Transverse colon (tissue), 4 donors: ENCODE measurements around the gene OXLD1.

Source experiments
- CTCF ChIP-seq, 5 experiments: fragments of 200-600 bp in 3 of 5; fragments of 450-650 bp in 2 of 5; sonication (generic) in 3 of 5; IDR thresholded peaks; 1 replicate in 2 of 5; 2 replicates in 3 of 5; pipeline ENCODE4 v1.5.1; 2016 to 2017; ENCODE audit warnings: antibody characterized with exemption in 5 of 5, inconsistent platforms in 3 of 5, mild to moderate bottlenecking in 2 of 5, moderate library complexity in 1 of 5
- EP300 ChIP-seq: sonication (generic); formaldehyde crosslinking; IDR thresholded peaks from one replicate; pipeline ENCODE4 v1.6.1; 2017; ENCODE audit warnings: antibody characterized with exemption, low read depth
- POLR2A ChIP-seq: fragments of 450-650 bp; IDR thresholded peaks from one replicate; pipeline ENCODE4 v1.6.1; 2016; ENCODE audit warnings: antibody characterized with exemption, mild to moderate bottlenecking, moderate library complexity
- POLR2AphosphoS5 ChIP-seq, 3 donors: sonication (generic); formaldehyde crosslinking; IDR thresholded peaks; one replicate each; pipeline ENCODE4 v1.6.1; 2016; ENCODE audit warnings: antibody characterized with exemption in 3 of 3

DNA sequence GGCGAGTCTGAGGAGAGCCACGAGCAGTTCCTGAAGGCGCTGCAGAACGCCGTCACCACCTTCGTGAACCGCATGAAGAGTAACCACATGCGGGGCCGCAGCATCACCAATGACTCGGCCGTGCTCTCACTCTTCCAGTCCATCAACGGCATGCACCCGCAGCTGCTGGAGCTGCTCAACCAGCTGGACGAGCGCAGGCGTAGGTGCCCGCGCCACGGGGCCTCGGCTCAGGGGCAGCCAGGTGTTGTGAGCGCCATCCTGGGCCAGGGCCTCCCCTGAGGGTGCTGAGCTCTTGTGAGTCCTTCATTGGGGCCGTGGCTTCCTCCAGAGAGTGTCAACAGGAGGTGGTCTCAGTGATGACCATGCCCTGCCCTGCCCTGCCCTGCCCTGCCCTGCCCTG is 29.4 kb upstream of the OXLD1 start:
- TF ChIP-seq CTCF (IDR thresholded peaks at IDR 0.05) (no peak), POLR2A (no peak), POLR2AphosphoS5 (IDR thresholded peaks at IDR 0.05) (peak in 1 of 3 donors; percentile 4), EP300 (no peak)
